Kidney capillary endothelial cell (primary cell): ENCODE measurements around the gene PPP2R2C.

Experiments
- DNase-seq: peaks from one replicate; pipeline ENCODE4 v3.0.0-alpha.2; 2018; ENCODE audit warnings: low spot score

PPP2R2C gene

DNA sequence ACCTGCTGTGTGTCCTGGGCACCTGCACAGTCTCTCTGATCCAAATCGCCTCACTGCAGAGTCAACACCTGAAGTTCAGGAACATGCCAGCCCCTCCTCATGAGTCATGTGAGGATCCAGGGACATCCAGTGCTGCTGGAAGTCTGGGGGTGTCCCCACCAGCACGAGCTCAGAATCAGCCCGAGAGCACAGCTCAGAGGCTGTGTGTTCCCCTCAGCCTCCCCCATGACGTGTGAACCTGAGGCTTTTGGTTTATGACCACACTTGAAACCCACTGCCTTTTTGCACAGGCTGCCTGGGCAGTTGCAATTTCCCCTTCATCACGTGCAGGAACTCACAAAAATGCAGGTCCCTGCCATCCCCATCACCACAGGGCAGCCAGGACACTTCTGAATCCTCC, 47.1 kb downstream of the PPP2R2C start:
- no peak for DNase-seq

DNA sequence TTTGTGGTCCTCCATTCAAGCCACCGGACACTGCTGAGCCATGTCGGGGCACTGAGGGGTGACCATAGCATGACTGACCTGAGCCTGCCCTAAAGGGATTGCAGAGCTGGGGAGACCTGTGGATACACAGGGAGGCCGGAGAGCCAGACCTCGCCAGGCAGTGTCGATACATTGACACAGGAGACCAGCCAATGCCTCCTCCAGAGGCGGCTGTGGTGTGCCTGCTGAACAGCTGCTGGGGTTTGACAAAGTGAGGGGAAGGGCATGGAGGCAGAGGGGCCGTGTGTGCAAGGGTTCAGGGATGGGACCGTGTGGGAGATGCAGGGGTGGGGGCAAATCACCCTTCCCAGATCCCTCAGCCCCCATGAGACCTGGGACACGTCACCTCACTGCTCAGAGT, 48.0 kb downstream of the PPP2R2C start:
- DNase-seq, result no peak

GRCh38 chr4:6423575-6423974, 48.8 kb downstream of the PPP2R2C start:
- DNase-seq, result no peak

DNA sequence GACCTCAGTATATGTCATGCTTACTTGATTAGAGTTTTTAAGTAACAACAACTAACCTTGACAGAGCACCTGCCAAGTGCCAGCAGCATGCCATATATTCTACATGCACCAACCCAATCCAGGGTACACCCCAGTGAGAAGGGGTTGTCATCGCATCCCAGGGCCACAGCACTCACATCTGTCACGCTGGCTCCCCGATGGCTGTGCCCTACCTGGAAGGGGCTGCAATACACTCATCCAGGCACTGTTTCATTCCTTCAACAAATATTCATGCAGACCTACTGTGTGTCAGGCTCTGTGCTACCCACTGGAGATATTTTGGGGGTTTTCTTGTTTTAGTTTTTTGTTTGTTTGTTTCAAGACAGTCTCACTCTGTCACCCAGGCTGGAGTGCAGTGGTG, 49.5 kb downstream of the PPP2R2C start:
- no peak for DNase-seq

DNA sequence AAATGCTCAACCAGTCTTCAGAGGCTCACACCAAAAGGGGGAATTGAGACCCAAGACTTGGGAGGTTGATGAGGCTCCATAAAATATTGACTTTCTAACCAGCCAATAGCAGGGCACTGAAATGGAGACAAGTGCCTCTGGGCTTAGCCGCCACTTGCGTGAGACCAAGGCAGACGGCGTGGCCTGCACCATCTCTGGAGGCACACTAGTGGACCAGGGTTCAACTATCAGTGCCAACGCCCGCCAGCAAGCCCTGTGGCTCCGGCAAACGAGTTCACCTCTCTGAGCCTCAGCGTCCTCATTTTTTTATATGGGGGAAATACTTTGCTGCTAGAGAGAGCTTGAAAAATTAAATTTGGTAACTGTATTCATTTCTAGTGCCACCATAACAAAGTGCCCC, 50.3 kb downstream of the PPP2R2C start:
- no peak for DNase-seq

- DNase-seq, result no peak
Observed at GRCh38 chr4:6421397-6421796, 51.0 kb downstream of the PPP2R2C start.

DNA sequence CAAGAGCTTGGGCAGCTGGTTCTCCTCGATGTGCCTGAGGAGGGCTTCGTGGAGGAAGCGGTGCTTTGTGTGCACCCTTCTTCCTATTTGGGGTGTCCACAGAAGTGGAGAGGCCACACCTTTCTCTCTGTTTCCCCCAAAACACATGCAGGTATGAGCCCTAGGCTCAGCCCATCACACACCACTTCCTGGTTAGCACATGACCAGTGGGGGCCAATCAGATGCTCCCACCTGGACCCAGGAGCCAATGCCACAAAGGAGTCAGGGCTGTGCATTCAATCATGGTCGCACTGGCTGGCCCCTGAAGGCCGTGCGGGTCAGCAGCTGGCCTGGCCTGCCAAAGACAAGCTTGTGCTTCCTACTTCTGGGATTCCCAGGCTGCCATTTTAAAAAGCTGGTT, 51.4 kb downstream of the PPP2R2C start:
- no peak for DNase-seq

DNA sequence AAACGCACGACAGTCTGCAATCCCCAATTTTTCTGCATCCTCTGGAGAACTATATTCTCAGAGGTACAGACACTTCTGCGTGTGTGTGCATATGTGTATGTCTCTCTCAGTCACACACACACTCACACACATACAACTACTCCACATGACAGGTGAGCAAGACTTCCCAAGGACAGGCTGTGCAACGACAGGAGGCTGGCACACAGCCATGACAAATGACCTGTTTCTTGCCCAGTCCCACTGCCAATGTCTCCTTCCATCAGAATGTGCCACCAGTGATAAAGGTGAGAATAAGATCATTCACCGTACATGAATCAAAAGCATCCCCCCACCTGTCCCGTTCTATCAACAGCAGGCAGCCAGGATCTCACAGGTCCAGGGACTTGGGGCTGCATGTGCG, 52.4 kb downstream of the PPP2R2C start:
- no peak for DNase-seq

DNA sequence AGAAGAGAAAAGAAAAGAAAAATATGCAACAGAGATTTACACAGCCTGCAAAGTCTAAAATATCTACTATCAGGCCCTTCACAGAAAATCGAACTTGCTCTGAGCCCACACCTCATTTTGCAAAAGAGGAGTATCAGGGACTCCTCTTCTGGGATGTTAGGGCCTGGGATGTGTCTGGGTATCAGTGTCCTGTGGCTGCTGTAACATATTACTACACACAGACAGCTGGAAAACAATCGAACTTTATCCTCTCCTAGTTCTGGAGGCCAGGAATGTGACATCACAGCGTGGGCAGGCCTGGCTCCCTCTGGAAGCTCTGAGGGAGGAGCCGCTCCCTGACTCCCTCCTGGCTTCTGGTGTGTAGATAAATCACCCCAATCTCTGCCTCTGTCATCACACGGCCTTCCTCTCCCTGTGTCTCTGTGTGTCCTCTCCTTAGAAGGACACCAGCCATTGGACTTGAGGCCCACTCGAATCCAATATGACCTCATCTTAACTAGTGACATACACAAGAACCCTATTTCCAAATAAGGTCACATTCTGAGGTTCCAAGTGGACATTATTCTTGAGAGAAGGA, 52.9 kb downstream of the PPP2R2C start:
- no peak for DNase-seq

DNA sequence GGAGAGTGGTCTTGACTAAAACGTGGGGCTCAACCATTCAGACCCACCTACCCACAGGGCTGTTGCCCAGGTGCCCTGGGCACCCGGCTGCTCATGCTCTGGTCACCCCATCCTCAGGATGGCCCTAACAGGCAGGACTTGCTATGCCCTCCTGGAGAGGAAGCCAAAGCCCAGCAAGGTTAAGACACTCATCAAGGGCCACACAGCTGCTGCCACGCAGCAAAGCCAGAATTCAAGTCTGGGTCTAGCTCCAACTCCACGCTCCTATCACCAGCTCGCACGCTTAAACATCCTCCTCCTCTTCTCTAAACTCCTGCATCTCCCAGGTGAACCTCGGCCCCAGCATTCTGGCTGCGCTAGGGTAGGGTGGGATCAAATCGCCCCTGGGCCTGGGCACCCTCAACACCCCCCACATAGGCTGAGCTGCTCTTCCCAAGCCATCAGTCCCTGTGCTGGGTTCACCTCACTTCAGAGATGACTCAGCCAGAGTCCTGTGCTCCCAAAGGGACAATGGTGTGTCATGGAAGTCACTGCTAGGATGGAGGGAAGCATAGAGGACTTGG, 54.1 kb downstream of the PPP2R2C start:
- no peak for DNase-seq

DNA sequence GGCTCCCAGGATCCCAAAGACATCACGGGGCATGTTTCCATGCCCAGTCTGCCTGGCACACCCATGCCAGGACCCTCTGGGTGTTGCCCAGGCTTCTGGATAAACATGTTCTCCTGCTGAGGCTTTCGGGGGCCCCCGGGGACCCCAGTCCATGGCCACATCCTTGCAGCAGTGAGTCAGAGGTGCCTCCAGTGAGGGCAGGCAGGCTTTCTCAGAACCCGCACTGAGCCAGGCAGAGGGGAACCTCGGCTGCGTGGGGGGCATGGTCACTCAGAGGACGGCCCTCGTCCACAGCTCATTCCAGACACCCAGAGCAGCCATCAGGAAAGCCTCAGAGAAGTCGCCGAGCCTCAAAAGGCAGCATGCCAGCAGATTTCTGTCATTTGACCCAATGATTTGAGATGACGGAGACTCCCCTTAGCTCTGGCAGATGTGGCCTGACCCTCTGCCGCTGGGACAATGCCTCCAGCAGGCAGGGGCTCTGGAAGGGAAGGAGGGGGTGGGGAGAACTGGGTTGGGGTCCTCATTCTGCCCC, 54.8 kb downstream of the PPP2R2C start:
- DNase-seq, result no peak

DNA sequence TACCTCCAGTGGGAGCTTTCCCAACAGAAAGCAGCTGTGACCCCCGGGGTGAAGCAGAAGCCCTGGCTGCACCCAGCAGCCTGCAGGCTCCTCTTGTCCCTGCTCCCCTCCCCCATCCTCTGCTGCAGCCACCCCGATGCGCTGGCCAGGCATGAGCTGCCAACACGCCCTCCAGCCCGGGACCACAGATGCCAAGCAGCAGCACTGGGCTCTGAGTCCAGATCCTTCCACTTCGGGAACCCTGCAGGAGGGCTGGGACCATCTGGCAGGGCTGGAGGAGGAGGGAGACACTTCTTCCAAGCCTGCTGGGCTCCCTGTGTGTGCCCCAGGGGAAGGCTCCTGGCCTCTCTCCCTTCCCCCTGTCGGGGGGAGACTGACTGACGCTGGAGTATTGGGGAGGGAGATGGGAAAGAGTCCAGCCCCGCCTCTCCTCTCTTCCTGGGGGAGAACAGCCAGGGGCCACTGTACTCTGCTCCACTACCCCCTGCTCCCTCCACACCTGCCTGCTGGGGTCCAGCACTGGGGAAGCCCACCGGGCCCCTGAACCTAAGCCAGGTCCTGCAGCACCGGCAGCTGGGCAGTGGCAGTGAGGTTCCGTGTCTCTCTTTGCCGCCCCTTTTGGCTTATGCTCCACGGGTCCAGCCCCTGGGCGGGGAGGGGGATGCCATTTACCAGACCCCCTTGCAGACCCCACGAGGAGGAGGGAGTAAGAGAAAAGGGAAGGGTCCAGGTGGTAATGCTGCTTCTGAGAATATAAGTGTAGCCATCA, 55.7 kb downstream of the PPP2R2C start:
- no peak for DNase-seq

- no peak for DNase-seq
Observed at GRCh38 chr4:6415031-6415705, 57.2 kb downstream of the PPP2R2C start.

- no peak for DNase-seq
Observed at GRCh38 chr4:6414578-6414977, 57.8 kb downstream of the PPP2R2C start.

DNA sequence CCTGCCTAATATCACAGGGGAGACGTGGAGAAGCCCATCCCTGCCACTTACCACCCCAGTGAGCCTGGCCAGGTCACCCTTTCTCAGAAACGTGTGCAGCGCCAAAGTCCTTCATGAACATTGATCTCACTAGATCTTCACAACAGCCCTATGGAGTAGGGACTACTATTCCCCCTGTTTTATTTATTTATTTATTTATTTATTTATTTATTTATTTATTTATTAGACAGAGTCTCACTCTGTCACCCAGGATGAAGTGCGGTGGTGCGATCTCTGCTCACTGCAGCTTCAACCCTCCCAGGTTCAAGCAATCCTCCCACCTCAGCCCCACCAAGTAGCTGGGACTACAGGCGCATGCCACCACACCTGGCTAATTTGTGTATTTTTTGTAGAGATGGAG, 61.8 kb downstream of the PPP2R2C start:
- DNase-seq, result no peak

DNA sequence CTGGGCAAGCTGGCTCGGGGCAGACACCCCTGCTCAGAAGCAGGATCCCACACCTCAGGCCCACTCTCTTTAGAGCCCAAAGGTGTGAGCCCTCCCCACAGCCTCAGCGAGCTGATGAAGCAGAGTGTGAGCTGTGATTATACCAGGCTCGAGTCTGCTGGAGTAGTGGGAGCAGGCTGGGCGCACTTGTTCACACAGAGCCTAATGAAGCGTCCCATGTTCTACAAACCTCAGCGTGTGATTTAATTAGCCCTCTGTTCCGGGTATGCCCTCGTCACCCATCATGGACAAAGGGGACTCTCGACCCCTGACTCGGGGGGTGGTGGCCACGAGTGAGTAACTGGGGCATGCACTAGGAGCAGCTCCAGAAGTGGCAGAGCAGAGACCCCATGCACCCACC, 62.3 kb downstream of the PPP2R2C start:
- DNase-seq, result no peak

DNA sequence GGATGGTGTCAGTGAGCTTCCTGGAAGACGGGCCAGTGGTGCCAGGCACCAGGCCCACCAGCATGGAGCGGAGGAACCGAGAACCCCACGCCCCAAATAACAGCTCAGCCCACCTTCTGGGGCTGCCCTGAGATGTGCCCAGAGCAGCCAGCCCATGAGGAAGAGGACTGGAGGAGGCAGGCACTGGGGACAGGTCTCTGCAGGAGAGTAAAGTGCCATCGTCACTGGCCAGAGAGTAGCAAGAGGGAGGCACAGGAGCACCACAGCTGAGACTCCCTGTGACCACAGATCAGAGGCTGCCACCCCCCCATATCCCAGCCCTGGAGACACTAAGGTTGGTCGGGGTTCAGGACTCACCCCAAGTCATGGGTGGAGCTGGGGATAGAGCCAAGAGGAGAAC, 63.0 kb downstream of the PPP2R2C start:
- DNase-seq, result no peak

DNA sequence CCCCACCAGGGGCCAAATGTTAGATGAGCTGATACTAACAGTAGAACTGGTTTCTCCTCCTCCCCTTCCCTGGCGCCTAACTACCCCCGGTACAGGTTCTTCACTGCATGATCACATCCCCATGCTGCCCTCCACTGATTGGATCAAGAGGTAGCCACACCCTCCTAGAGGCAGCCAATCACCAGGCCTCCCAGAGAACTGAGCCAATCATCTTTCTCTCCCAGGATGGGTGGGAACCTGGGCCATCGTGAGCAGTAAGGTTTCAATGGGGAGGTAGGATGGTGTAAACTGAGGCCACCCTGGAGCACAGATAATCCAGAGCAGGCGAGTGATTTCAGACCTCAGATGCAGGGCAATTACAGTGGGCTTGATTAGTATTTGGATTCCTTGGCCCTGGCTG, 64.2 kb downstream of the PPP2R2C start:
- no peak for DNase-seq

DNA sequence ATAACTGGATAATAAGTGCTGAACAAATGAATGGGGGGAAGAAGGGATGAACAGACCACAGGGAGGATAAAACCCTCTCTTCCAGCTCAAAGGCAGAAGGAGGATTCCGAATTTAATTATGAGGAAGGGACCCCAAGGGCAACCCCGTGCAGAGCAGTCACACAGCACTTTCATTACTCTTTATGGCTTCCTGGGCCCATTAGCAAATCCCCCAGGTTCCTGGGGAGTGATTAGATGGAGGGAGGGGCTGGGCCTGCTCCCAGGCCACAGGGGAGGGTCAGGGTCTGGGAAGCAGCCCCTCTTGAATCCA, 67.1 kb downstream of the PPP2R2C start:
- DNase-seq, result no peak

DNA sequence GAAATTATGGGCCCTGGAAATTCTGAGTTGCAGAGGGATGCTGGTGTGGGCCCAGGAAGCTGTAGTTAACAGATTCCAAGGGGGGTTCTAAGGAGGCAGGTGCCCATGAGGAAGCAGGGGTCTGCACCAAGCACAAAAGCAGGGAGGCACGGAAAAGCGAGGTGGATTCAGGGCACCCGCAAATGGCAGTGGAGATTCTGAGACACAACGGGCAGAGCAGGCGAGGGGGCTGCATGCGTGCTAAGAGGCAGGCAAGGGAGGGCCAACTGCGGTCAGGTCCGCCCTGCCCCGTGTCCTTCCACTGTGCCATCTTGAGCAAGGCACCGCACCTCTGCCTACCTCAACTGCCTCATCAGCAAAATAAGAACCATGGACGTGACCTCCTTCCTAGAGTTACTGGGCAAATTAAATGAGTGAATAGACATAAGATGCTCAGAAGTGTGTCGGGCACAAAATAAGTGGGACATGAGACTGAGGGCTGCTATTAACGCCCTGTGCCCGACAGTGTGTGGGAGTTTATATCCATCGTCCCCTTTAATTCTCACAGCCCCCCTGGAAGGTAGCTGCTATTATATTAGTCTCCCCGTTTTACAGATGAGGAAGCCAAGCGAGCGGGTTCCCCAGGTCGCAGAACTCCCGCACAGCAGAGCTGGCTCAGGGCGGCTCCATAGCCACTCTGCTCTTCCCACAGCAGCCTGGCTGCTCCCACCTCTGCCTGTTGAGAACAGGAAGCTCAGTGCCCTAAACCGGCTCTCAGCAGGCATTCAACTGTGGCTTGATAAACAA, 67.6 kb downstream of the PPP2R2C start:
- no peak for DNase-seq

GRCh38 chr4:6403400-6403685, 69.1 kb downstream of the PPP2R2C start:
- DNase-seq, result no peak

GRCh38 chr4:6402566-6403399, 69.6 kb downstream of the PPP2R2C start:
- no peak for DNase-seq
